PC-9 (cell line): Measurements from ENCODE around the gene RYR3. TPM values are rescaled to one million over a fixed set of nuclear protein-coding genes. Genes with fewer than 3 reads are reported as not detected.
"Not testable (repeated sequence)": the region's sequence is repeated elsewhere in the genome, so short reads cannot be mapped to it uniquely, and the experiment has no call there.

Source experiments
- BruUV-seq: library from RNA; stranded (reverse); fragments of 400-500 nt; replicated peaks from 2 replicates; lab custom pipeline; 2021; lab: Mats Ljungman, UMichigan
- CTCF ChIA-PET: fragments of 300-600 bp; sonication (Branson Sonifier 250); formaldehyde crosslinking; loops from one replicate; lab custom pipeline; 2022; ENCODE audit warnings: antibody characterized with exemption; lab: Charles Lee
- POLR2A ChIA-PET: fragments of 300-600 bp; sonication (Branson Sonifier 250); formaldehyde crosslinking; loops from one replicate; lab custom pipeline; 2022; ENCODE audit warnings: antibody characterized with exemption; ENCODE audit not compliant: unreplicated experiment; lab: Charles Lee
- DNase-seq, 2 experiments: peaks; one replicate each; pipeline versions ENCODE4 v3.0.0 to v3.0.0-alpha.2; 2015 to 2022; ENCODE audit warnings: mixed read lengths in 1 of 2
- H2AFZ ChIP-seq: fragments of 200-600 bp; sonication (generic); 2 replicates; pipeline ENCODE4 v1.8.1; 2017; ENCODE audit warnings: antibody characterized with exemption
- H3F3A ChIP-seq: fragments of 200-600 bp; sonication (generic); 2 replicates; pipeline ENCODE4 v1.8.1; 2017; ENCODE audit warnings: antibody characterized with exemption, mild to moderate bottlenecking, low read depth; ENCODE audit not compliant: insufficient read depth
- H3K27ac ChIP-seq: fragments of 200-600 bp; sonication (generic); 2 replicates; pipeline ENCODE4 v1.6.1; 2016; ENCODE audit warnings: mixed run types
- H3K27me3 ChIP-seq: fragments of 200-600 bp; sonication (generic); 2 replicates; pipeline ENCODE4 v1.6.1; 2016; ENCODE audit warnings: low read depth, mixed run types; ENCODE audit not compliant: insufficient read depth
- H3K36me3 ChIP-seq: fragments of 200-600 bp; sonication (generic); 2 replicates; pipeline ENCODE4 v1.6.1; 2016; ENCODE audit warnings: low read depth, mixed run types
- H3K4me1 ChIP-seq: fragments of 200-600 bp; sonication (generic); replicated peaks from 2 replicates; pipeline ENCODE4 v1.6.1; 2016; ENCODE audit warnings: mixed run types; ENCODE audit not compliant: insufficient read depth
- H3K4me2 ChIP-seq: fragments of 200-600 bp; sonication (generic); 2 replicates; pipeline ENCODE4 v1.6.1; 2017; ENCODE audit warnings: mixed run types
- H3K4me3 ChIP-seq: fragments of 200-600 bp; sonication (generic); 2 replicates; pipeline ENCODE4 v1.6.1; 2016; ENCODE audit warnings: mixed run types
- H3K79me2 ChIP-seq: fragments of 200-600 bp; sonication (generic); 2 replicates; pipeline ENCODE4 v1.6.1; 2017; ENCODE audit warnings: low read depth, mixed run types
- H3K9me2 ChIP-seq: fragments of 200-600 bp; sonication (generic); 2 replicates; pipeline ENCODE4 v1.8.1; 2017; ENCODE audit warnings: mild to moderate bottlenecking; ENCODE audit not compliant: insufficient read depth
- H3K9me3 ChIP-seq: fragments of 200-600 bp; sonication (generic); 2 replicates; pipeline ENCODE4 v1.8.1; 2016; ENCODE audit warnings: low read depth; ENCODE audit not compliant: insufficient read depth
- H4K20me1 ChIP-seq: fragments of 200-600 bp; sonication (generic); 2 replicates; pipeline ENCODE4 v1.8.1; 2017; ENCODE audit not compliant: insufficient read depth
- EZH2 ChIP-seq: fragments of 200-600 bp; sonication (generic); IDR thresholded peaks from 2 replicates; pipeline ENCODE4 v1.8.0; 2017; ENCODE audit warnings: antibody characterized with exemption, low read depth
- intact Hi-C: fragments of 100-400 bp; cut with micrococcal nuclease; formaldehyde crosslinking; loops from one replicate; pipeline ENCODE4 v1.10.0; 2022; ENCODE audit not compliant: unreplicated experiment
- total RNA-seq: library from RNA; stranded (reverse); gene quantifications from 2 replicates; pipeline ENCODE4 v1.2.3, GENCODE V29; 2021
- TF ChIP-seq, protein P1 (sequence below): fragments of 200-600 bp; sonication (generic); conservative IDR thresholded peaks from 2 replicates; pipeline ENCODE4 v1.6.1; 2017; ENCODE audit warnings: mixed run types, antibody characterized with exemption, mild to moderate bottlenecking, moderate library complexity

The RYR3 gene
- total RNA-seq, 1 experiment from 2014 or later: 0.15 TPM

DNA sequence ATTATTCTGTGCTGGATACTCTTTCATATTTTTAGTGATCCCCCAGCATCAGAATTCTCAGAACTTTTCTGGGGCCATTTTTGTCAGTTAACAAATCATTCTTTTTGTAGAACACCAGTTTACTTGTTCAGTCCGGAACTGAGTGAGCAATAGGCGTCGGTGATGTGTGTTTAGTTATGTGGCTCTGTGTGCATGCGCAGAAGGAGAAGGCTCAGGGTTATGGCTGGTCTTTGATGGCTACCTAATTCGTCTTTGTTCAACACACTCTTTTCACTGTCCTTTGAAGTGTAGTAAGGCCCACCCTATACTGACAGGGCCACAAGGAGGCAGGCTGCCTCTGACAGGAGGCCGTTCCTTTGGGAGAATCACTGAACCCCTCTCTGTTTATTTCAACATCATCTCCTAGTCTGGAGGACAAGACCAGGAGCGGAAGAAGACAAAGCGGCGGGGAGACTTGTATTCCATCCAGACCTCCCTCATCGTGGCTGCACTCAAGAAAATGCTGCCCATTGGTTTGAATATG, 499.4 kb downstream of the RYR3 start:
- H3K36me3 ChIP-seq: no peaks in the 10 kb centered on the region
- no peak for DNase-seq
- H3F3A ChIP-seq: no peaks in the 10 kb centered on the region
- no peaks in the 10 kb centered on the region for H4K20me1 ChIP-seq
- H3K79me2 ChIP-seq: no peaks in the 10 kb centered on the region
- no peak overlapping the region for H3K27ac ChIP-seq
- POLR2A ChIA-PET: no interaction called here
- no peak overlapping the region for H2AFZ ChIP-seq
- H3K27me3 ChIP-seq: no peaks in the 10 kb centered on the region
- H3K9me2 ChIP-seq: no peaks in the 10 kb centered on the region
- no peak overlapping the region for H3K4me2 ChIP-seq
- intact Hi-C loops: no loop called here
- no peak overlapping the region for H3K4me3 ChIP-seq
- no peaks in the 10 kb centered on the region for H3K4me1 ChIP-seq
- TF ChIP-seq EZH2: no peak
- TF ChIP-seq, protein P1, sequence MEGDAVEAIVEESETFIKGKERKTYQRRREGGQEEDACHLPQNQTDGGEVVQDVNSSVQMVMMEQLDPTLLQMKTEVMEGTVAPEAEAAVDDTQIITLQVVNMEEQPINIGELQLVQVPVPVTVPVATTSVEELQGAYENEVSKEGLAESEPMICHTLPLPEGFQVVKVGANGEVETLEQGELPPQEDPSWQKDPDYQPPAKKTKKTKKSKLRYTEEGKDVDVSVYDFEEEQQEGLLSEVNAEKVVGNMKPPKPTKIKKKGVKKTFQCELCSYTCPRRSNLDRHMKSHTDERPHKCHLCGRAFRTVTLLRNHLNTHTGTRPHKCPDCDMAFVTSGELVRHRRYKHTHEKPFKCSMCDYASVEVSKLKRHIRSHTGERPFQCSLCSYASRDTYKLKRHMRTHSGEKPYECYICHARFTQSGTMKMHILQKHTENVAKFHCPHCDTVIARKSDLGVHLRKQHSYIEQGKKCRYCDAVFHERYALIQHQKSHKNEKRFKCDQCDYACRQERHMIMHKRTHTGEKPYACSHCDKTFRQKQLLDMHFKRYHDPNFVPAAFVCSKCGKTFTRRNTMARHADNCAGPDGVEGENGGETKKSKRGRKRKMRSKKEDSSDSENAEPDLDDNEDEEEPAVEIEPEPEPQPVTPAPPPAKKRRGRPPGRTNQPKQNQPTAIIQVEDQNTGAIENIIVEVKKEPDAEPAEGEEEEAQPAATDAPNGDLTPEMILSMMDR: no peak
- BruUV-seq: no TSS peak
- no peaks in the 10 kb centered on the region for H3K9me3 ChIP-seq
- CTCF ChIA-PET: no interaction called here

DNA sequence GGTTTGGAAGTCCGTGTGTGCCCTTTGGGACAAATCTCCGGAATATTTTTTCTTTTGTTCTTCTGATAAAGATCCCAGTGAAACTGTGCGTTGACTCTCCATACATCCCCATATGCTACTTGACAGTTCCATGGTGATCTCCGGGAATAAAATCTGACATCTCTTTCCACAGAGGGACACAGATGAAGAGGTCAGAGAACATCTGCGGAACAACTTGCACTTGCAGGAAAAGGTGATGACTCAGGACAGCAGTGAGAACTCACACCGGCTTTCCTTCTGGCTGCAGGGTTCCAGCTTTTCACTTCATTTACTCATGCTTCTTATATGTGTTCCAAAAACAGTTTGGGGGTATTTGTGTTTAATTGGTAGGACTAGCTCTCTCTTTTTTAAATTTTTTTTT, 500.0 kb downstream of the RYR3 start:
- H3K36me3 ChIP-seq: no peaks in the 10 kb centered on the region
- no peak for DNase-seq
- no peaks in the 10 kb centered on the region for H3K27me3 ChIP-seq
- ChIA-PET CTCF (no interaction called here), POLR2A (no interaction called here)
- no TSS peak for BruUV-seq
- intact Hi-C loops: no loop called here
- H3K9me3 ChIP-seq: no peaks in the 10 kb centered on the region
- H3K79me2 ChIP-seq: no peaks in the 10 kb centered on the region
- H3K4me1 ChIP-seq: no peaks in the 10 kb centered on the region
- no peak overlapping the region for H3K27ac ChIP-seq
- no peak overlapping the region for H3K4me2 ChIP-seq
- H3F3A ChIP-seq: no peaks in the 10 kb centered on the region
- TF ChIP-seq, protein P1: no peak
- TF ChIP-seq EZH2: no peak
- H2AFZ ChIP-seq: no peak overlapping the region
- no peaks in the 10 kb centered on the region for H4K20me1 ChIP-seq
- H3K4me3 ChIP-seq: no peak overlapping the region
- no peaks in the 10 kb centered on the region for H3K9me2 ChIP-seq

DNA sequence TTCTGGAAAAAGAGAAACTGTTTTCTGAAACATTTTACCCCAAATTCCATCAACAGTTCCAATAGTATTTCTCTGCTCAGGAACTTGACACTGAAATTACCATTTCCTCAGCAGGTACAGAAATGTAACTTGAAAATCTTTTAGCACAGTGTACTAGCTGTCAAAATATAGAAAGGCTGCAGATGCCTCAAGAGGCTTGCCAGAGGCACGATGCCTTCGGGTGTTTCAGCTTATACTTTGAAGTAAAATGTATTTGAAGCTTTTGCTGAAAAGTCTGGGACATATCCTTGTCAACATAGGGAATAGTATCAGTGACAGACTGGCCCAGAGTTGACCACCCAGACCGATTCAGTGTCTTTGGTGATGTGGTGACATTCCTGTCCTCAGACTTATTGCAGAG, 503.1 kb downstream of the RYR3 start:
- no peaks in the 10 kb centered on the region for H3F3A ChIP-seq
- BruUV-seq: no TSS peak
- no peak overlapping the region for H3K4me3 ChIP-seq
- no peaks in the 10 kb centered on the region for H4K20me1 ChIP-seq
- no peak overlapping the region for H3K27ac ChIP-seq
- no peaks in the 10 kb centered on the region for H3K4me1 ChIP-seq
- no peak overlapping the region for H3K4me2 ChIP-seq
- TF ChIP-seq, protein P1: no peak
- TF ChIP-seq EZH2: no peak
- H3K9me3 ChIP-seq: no peaks in the 10 kb centered on the region
- H3K36me3 ChIP-seq: no peaks in the 10 kb centered on the region
- H3K9me2 ChIP-seq: no peaks in the 10 kb centered on the region
- no peaks in the 10 kb centered on the region for H3K79me2 ChIP-seq
- intact Hi-C loops: no loop called here
- H3K27me3 ChIP-seq: no peaks in the 10 kb centered on the region
- POLR2A ChIA-PET: no interaction called here
- H2AFZ ChIP-seq: no peak overlapping the region
- DNase-seq: no peak
- CTCF ChIA-PET: no interaction called here

- DNase-seq, intact Hi-C loops, H3K36me3 ChIP-seq, CTCF ChIA-PET, H3K27me3 ChIP-seq, H3K4me1 ChIP-seq, H3K27ac ChIP-seq, H4K20me1 ChIP-seq, H3K79me2 ChIP-seq, H3F3A ChIP-seq, BruUV-seq, H3K4me3 ChIP-seq, H3K9me2 ChIP-seq, H3K9me3 ChIP-seq, POLR2A ChIA-PET, H2AFZ ChIP-seq, H3K4me2 ChIP-seq: not testable (repeated sequence)
These were observed 508.7 kb downstream of the RYR3 start for GRCh38 chr15:33819499-33819898.
